GM20000 (cell line): ENCODE measurements around the gene TACR2.

ENCODE experiments used
- DNase-seq: peaks from one replicate; pipeline ENCODE4 v3.0.0; 2012; ENCODE audit warnings: low spot score
- CTCF ChIP-seq: IDR thresholded peaks from 2 replicates; pipeline ENCODE4 v1.5.1; 2012; ENCODE audit warnings: mild to moderate bottlenecking, control low read depth; ENCODE audit errors: extremely low read depth, missing control alignments

Gene TACR2

GRCh38 chr10:69387500-69387899 lies 29.2 kb downstream of the TACR2 start:
- no peak for DNase-seq
- TF ChIP-seq CTCF, result no peak

GRCh38 chr10:69385454-69386350 lies 31.0 kb downstream of the TACR2 start:
- DNase-seq, result no peak
- no peak for TF ChIP-seq CTCF

- no peak for DNase-seq
- no peak for TF ChIP-seq CTCF
Observed at GRCh38 chr10:69384320-69384719, 32.4 kb downstream of the TACR2 start.

- no peak for DNase-seq
- no peak for TF ChIP-seq CTCF
Observed at GRCh38 chr10:69383558-69383957, 33.2 kb downstream of the TACR2 start.

- DNase-seq, result no peak
- no peak for TF ChIP-seq CTCF
Observed at GRCh38 chr10:69382382-69383117, 34.2 kb downstream of the TACR2 start.

- no peak for DNase-seq
- TF ChIP-seq CTCF, result no peak
Observed at GRCh38 chr10:69379800-69380199, 36.9 kb downstream of the TACR2 start.

GRCh38 chr10:69377933-69378332 lies 38.8 kb downstream of the TACR2 start:
- TF ChIP-seq CTCF, result no peak

More at GRCh38 chr10:69377933-69378332, 38.8 kb downstream of the TACR2 start:
- no peak for DNase-seq
